ENCODE measurements around the gene SLC12A7. TPM values are rescaled to one million over a fixed set of nuclear protein-coding genes. Genes with fewer than 3 reads are reported as not detected.

The SLC12A7 gene
- total RNA-seq, 1 donor from 2014 or later, result 4.9 TPM

GRCh38 chr5:1095990-1096363, 15.9 kb downstream of the SLC12A7 start:
- H3K27ac Mint-ChIP-seq (ENCODE audit: unreplicated experiment), result no peak overlapping the region
- H3K4me1 Mint-ChIP-seq (ENCODE audit: low read depth), result no peaks in the 10 kb centered on the region

GRCh38 chr5:1095302-1095989, 16.4 kb downstream of the SLC12A7 start:
- H3K4me3 Mint-ChIP-seq (ENCODE audit: unreplicated experiment), result no peak overlapping the region
- no peak for DNase-seq (ENCODE audit: low spot score)

More at GRCh38 chr5:1095990-1096363, 15.9 kb downstream of the SLC12A7 start:
- peaks cover 21% of the 10 kb centered on the region for H3K27me3 Mint-ChIP-seq (ENCODE audit: low read depth)
- no peaks in the 10 kb centered on the region for H3K36me3 Mint-ChIP-seq (ENCODE audit: low read depth)
- H3K9me3 Mint-ChIP-seq (ENCODE audit: low read depth), result no peaks in the 10 kb centered on the region
- no peak overlapping the region for H3K4me3 Mint-ChIP-seq (ENCODE audit: unreplicated experiment)
- TF ChIP-seq, protein P1, sequence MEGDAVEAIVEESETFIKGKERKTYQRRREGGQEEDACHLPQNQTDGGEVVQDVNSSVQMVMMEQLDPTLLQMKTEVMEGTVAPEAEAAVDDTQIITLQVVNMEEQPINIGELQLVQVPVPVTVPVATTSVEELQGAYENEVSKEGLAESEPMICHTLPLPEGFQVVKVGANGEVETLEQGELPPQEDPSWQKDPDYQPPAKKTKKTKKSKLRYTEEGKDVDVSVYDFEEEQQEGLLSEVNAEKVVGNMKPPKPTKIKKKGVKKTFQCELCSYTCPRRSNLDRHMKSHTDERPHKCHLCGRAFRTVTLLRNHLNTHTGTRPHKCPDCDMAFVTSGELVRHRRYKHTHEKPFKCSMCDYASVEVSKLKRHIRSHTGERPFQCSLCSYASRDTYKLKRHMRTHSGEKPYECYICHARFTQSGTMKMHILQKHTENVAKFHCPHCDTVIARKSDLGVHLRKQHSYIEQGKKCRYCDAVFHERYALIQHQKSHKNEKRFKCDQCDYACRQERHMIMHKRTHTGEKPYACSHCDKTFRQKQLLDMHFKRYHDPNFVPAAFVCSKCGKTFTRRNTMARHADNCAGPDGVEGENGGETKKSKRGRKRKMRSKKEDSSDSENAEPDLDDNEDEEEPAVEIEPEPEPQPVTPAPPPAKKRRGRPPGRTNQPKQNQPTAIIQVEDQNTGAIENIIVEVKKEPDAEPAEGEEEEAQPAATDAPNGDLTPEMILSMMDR (IDR thresholded peaks at IDR 0.05), result no peak
- DNase-seq (ENCODE audit: low spot score), result no peak

GRCh38 chr5:1094670-1095190, 17.1 kb downstream of the SLC12A7 start:
- Mint-ChIP-seq H3K36me3 (ENCODE audit: low read depth) (no peaks in the 10 kb centered on the region), H3K4me3 (ENCODE audit: unreplicated experiment) (no peak overlapping the region), H3K4me1 (ENCODE audit: low read depth) (no peaks in the 10 kb centered on the region), H3K27ac (ENCODE audit: unreplicated experiment) (no peak overlapping the region), H3K27me3 (ENCODE audit: low read depth) (peaks cover 21% of the 10 kb centered on the region), H3K9me3 (ENCODE audit: low read depth) (no peaks in the 10 kb centered on the region)
- DNase-seq (ENCODE audit: low spot score), result no peak
- TF ChIP-seq, protein P1 (IDR thresholded peaks at IDR 0.05), result no peak

More at GRCh38 chr5:1095302-1095989, 16.4 kb downstream of the SLC12A7 start:
- H3K27me3 Mint-ChIP-seq (ENCODE audit: low read depth), result peaks cover 21% of the 10 kb centered on the region
- no peak overlapping the region for H3K27ac Mint-ChIP-seq (ENCODE audit: unreplicated experiment)
- H3K36me3 Mint-ChIP-seq (ENCODE audit: low read depth), result no peaks in the 10 kb centered on the region
- TF ChIP-seq, protein P1 (IDR thresholded peaks at IDR 0.05), result no peak
- H3K9me3 Mint-ChIP-seq (ENCODE audit: low read depth), result no peaks in the 10 kb centered on the region
- H3K4me1 Mint-ChIP-seq (ENCODE audit: low read depth), result no peaks in the 10 kb centered on the region

GRCh38 chr5:1093361-1093760, 18.5 kb downstream of the SLC12A7 start:
- peaks cover 18% of the 10 kb centered on the region for H3K27me3 Mint-ChIP-seq (ENCODE audit: low read depth)
- no peak overlapping the region for H3K4me3 Mint-ChIP-seq (ENCODE audit: unreplicated experiment)
- H3K9me3 Mint-ChIP-seq (ENCODE audit: low read depth), result no peaks in the 10 kb centered on the region
- H3K36me3 Mint-ChIP-seq (ENCODE audit: low read depth), result no peaks in the 10 kb centered on the region
- H3K27ac Mint-ChIP-seq (ENCODE audit: unreplicated experiment), result no peak overlapping the region
- no peaks in the 10 kb centered on the region for H3K4me1 Mint-ChIP-seq (ENCODE audit: low read depth)
- TF ChIP-seq, protein P1 (IDR thresholded peaks at IDR 0.05), result no peak
- DNase-seq (ENCODE audit: low spot score), result no peak

DNA sequence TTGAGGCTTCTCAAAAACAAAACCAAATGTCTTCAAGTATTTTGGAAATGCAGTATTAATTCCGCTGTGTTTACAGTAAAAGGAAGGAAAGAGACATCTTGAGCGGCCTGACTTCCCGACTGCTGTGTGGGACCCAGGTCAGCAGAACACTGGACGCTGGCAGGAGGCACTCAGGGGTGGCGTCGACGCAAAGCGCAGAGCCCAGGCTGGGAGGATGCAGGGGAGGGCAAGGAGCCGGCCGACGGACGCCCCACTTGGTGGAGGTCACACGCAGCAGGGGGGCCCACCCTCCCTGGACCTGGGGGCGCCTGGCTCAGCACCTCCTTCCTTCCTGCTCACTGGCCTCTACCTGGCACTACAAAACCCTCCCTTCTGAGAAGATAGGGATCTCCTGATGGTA, 19.7 kb downstream of the SLC12A7 start:
- no peaks in the 10 kb centered on the region for H3K4me1 Mint-ChIP-seq (ENCODE audit: low read depth)
- no peak overlapping the region for H3K27ac Mint-ChIP-seq (ENCODE audit: unreplicated experiment)
- H3K4me3 Mint-ChIP-seq (ENCODE audit: unreplicated experiment), result no peak overlapping the region
- peaks cover 13% of the 10 kb centered on the region for H3K27me3 Mint-ChIP-seq (ENCODE audit: low read depth)
- no peaks in the 10 kb centered on the region for H3K9me3 Mint-ChIP-seq (ENCODE audit: low read depth)
- TF ChIP-seq, protein P1 (IDR thresholded peaks at IDR 0.05), result no peak
- no peaks in the 10 kb centered on the region for H3K36me3 Mint-ChIP-seq (ENCODE audit: low read depth)
- no peak for DNase-seq (ENCODE audit: low spot score)

Measured in chondrocyte (in vitro differentiated cells).